HG02840 (cell line): ENCODE results near the gene MARCHF5.

Experiments
- ATAC-seq: cut with Tn5 transposase; IDR thresholded peaks from one replicate; pipeline ENCODE4 v1.9.1; 2021; ENCODE audit warnings: mild to moderate bottlenecking, moderate library complexity, moderate number of reproducible peaks; ENCODE audit not compliant: unreplicated experiment, low FRiP score

Gene MARCHF5, protein sequence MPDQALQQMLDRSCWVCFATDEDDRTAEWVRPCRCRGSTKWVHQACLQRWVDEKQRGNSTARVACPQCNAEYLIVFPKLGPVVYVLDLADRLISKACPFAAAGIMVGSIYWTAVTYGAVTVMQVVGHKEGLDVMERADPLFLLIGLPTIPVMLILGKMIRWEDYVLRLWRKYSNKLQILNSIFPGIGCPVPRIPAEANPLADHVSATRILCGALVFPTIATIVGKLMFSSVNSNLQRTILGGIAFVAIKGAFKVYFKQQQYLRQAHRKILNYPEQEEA

DNA sequence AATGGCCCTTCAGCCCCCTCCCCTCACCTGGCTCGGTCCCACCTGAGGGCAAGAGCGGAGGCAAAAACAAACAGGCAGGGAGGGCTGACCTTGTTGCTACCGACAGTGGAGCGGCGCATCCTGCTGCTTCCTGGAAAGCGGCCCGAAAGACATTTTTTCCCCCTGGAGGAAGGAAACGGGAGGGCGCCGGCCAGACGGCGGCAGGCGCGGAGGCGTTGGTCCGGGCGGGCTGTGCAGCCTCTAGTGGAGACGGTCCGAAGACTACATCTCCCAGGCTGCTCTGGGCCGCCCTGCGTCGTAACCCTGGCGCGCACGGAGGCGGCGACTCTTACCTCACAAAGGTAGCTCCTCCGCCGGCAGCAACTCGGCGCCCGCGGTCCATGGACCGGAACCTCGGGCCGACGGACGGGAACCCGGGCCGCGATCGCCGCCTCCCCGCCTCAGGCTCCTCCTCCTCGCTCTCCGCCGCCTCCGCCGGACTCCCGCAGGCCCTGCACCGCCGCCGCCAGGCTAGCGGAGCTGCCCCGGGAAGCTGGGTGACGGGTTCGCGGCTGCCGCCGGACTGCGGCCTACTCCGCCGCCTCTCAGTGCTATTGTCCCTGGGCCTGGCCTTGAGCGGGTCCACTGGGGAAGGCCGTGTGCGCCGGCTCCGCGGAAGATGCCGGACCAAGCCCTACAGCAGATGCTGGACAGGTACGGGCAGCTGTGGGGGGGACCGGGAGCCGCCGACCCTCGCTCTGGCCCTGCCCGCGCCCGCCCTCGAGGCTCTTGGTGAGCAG lies at the start of gene MARCHF5, which contains the start of gene CPEB3:
MARCHF5 (plus strand) TSS at position 331 of the 779 bp plus-strand sequence; CDS start at position 659, 328 bp downstream.
CPEB3 (minus strand) TSS at position 242 of the 779 bp plus-strand sequence. CDS start 50,728 bp downstream, outside the sequence.
- peak; percentile 98 for ATAC-seq

DNA sequence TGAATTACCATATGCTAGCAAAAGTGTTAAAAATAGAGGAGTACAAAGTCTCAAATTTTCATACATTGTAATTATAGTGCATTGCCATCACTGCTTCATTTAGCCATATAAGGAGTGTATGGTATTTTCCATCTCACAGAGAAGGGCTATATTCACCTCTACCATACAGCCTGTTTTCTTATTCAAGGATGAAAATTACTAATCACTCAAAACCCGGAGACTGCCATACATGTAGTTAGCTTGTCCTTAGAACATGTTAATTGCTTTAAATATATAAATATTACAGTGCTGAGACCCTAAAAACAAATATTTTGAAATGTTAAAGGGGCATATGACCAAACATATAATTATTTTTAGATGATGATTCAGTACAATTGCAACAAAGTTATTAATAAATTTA lies 49.5 kb upstream of the MARCHF5 start:
- no peak for ATAC-seq

DNA sequence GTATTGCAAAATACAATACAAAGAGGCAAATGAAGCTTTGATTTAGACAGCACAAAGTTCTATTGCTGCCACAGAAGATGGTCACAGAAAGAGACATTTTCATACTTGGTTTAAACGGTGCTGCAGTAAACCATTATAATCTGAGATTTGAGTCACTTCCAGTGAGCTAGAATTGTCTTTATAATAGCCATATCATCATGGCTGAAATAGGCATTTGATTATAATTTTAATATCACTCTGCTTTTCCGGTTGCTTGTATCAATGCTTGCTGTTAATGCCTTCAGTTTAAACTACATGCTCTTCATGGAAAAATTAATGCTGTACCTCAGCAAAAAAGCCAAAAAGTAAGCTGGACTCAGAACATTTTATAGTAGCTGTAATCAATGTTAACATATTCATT lies 48.6 kb upstream of the MARCHF5 start:
- ATAC-seq: no peak

DNA sequence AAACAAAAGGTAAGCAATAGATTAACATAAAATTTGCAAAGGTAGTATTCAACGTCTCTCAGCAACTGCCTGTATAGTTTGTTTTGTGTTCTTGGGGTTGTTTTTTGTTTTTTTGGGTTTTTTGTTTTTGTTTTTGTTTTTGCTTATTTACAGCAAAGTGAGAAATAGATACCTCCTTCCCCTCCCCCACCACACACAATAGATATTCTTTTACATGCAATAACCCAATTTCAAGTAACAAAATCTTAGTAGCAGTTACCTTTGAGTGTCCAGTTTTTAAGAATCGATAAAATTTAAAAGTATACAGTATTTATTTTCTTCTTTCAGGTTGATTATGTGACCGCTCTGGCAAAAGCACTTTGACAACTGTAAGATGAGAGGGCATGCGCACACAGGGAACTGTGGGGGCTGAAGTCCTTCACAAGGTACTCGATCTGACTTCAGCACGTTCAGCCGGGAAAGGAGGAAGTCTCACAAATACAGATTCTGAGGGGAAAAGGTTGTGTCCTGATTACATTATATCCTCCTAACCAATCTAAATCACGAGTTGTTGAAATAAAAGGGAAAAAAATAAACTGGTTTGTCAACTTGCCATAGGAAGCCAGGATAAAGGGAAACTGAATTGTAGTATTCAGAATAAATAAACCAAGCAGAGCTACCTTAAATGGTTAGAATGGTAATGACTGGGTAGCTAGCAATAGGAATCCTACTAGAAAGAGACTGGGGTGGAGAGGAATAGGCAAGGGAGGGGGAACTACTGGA lies 47.9 kb upstream of the MARCHF5 start:
- ATAC-seq: no peak

DNA sequence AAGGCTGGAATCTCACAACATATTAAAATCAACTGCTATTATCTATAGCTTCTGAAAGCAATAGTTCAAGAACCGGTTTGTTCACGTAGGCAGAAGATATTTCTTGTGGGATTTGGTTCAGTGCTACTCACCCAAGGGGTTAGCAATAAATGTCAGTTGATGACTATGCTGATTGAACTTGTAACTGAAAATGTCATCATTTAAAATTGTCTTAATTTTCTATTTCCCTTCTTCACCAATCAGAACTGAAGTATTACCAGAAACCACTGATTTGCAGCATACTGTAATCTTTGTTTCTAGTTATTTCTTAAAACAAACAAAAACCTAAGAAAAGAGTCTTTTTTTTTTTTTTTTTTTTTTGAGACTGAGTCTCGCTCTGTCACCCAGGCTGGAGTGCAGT lies 46.2 kb upstream of the MARCHF5 start:
- no peak for ATAC-seq

DNA sequence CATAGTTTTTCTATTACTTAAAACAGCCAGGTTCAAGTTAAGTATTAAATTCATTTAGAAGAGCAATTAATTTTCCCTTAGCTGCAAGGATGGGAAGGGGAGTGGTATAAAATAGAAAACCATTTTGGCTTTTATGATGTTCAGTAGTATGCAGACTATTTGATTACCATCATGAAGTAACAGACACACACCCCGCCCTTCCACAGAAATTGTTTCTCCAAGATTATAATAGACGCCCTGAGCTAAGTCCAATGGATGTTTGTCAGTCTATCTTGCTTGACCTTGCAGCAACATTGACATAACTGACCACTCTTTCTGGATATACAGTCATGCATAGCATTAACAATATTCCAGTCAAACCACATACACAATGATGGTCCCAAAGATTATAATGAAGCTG lies 42.4 kb upstream of the MARCHF5 start:
- no peak for ATAC-seq

DNA sequence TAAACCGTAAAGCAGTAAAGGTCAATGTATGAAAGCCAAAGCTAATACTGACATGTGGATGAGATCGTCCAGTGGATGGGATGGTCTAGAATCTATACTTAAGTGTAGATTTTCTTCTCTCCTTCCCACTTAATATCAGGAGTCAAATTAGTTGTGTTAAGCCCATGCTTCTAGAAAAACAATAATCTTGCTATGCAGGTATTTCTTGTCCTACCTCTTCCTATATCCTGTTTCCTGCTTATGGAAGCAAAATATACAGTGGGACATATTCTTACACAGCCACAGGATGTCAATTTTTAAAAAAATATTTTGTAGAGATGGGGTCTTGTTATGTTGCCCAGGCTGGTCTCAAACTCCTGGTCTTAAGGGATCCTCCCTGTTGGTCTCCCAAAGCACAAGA lies 27.6 kb upstream of the MARCHF5 start:
- no peak for ATAC-seq

DNA sequence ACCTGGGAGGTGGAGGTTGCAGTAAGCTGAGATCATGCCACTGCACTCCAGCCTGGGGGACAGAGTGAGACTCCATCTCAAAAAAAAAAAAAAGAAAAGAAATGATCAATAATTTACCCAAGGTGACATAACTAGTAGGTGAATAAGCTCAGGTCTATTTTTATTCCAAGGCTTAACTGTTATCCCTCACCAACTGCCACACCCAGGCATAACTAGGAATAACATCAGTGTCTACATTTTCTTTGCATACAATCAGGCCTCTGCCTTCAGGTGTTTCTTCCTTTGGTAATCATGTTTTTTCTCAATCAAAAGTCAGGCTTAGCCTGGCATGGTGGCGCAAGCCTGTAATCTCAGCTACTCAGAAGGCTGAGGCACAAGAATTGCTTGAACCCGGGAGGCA lies 26.7 kb upstream of the MARCHF5 start:
- ATAC-seq: no peak

DNA sequence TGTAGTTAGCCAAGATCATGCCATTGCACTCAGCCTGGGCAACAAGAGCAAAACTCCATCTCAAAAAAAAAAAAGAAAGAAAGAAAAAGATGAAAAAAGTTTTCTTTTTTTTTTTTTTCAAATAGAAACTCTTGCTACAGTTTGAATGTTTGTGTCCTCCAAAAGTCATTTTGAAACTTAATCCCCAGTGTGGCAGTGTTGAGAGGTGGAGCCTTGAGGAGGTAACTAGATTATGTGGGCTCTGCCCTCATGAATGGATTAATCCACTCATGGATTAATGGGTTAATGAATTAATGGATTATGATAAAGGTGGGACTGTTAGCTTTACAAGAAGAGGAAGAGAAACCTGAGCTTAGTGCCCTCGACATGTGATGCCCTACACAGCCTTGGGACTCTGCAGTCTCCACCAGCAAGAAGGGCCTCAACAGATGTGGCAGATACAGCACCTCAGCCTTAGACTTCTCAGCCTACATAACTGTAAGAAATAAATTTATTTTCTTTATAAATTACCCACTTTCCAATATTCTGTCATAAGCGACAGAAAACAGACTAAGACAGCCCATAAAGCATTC lies 25.2 kb upstream of the MARCHF5 start:
- no peak for ATAC-seq

DNA sequence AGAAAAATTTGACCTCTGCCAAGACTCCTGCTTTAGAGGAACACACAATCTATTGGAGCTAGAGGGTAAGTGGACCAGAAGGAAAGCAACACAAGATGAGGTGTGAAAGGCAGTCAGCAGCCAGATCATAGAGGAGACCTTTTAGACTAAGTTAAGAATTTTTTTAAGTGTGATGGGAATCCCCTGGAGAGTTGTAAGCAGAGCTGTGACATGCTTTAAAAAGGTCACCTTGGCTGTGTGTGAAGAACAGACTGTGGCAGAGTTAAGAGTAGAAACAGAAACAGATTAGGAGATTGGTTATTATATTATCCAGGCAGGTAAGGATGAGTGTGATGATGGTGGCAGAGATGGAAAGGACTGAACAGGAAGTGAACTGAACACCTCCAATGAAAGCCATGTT lies 23.6 kb upstream of the MARCHF5 start:
- ATAC-seq: no peak

DNA sequence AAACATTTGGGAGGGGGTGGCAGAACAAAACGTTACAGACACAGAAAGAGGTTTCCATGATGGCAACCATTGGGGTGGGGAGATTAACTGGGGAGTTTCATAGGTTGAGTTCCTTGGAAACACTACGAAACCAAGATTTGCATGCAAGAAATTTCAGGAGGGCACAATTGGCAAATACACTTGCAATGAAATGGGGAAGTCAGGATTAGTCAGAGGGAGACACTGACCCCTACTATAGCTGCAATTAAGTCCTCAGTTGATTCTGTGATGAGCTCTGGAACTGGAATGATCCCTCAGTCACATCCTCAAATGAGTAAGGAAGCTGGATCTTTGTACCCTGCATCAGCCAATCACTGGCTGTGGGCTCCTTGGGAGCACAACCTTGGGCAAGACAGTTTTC lies 22.2 kb upstream of the MARCHF5 start:
- no peak for ATAC-seq

DNA sequence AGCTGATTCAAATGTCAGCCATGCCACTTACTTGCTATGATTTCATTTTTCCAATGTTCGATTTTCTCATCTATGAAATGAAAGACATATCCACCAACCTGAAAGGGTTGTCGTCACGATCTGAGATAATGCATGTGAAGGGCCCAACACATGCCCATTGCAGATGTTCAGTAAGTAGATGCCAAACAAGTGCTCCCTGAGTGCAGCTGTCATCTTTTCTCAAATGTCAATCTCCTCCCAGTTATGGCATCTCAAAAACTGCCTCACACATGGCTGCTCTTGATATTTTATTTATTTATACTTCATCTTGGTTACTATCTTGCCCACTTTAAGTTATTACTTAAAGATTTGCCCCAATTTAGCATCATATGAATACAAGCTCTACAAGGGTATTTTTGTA lies 16.9 kb upstream of the MARCHF5 start:
- no peak for ATAC-seq

DNA sequence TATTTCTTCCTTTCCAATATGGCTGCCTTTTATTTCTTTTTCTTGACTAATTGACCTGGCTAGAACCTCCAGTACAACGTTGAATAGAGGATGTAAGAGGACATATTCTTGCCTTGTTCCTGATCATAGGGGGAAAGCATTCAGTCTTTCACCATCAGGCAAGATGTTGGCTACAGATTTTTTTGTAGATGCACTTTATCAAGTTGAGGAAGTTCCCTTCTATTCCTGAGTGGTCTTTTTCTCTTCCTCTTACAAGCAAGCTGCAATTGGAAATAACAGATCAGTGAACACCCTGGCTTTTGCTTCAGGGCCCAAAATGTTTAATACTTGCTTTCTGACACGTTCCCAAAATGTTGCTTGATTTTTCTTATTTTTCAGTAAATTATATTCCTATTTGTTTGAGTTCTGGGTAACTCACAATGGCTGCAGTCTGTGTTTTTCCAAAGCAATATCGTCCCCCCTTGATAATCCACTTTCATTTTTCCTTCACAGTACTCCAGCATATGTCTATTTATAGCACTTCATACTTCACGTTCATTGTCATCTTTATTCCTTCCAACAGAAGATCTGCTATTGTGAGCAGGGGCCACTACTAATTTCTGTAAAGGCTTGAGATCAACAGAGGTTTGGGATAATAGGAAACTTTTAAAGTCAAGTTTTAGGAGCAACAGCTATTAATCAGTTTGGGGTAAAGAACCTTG lies 11.8 kb upstream of the MARCHF5 start:
- no peak for ATAC-seq

DNA sequence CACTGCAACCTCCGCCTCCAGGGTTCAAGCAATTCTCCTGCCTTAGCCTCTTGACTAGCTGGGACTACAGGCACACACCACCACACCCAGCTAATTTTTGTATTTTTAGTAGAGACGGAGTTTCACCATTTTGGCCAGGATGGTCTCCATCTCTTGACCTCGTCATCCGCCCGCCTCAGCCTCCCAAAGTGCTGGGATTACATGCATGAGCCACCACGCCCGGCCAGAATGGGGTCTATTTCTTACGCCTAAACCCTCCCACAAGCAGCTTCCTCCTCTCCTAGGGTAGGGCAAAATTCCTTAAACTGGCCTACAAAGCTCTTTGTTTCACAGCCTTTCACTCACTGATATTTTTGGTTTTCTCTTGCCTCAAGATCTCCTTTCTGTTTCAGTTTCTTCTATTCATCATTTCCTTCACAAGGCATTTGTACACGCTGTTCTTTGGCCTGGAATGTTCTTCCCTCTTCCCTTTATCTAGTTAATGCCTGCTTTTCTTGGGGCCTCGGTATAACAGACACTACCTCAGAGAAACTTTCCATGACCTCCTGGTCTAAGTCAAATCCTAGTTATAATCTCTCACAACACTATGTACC lies 6.8 kb upstream of the MARCHF5 start:
- ATAC-seq: no peak

DNA sequence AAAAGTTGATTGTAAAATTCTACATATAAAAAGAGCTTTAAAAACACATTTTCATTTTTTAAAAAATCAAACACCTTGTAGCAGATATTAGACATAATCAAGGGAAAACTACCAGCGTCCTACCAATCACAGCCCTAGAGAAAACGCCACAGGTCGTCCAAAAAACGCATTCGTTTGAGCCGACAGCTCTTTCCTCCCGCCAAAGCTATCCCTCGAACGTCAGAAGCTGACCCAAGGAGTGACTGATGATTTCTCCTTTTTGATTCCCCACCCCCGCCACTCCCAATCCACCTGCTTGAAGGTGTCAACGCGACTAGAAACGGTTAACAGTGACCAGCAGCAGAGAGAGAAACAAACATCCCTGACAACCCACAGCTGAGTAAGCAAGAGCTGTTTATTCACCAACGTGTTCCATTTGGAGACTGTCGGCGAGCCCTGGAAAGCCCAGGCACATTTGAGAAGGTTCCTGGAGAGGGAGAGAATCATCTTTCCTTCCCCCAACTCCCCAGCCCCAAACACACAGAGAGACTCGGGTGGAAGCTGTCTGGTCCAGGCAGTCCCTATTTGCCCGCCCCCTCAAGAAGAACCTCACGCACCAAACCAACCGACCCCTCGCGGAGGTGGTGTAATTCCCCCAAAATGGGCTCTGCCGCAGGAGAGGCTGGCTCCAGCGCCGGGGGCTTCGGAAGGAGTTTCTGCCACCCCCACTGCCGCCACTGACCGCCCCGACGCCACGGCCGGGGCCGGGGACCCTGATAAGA lies 711 bp upstream of the MARCHF5 start:
- peak; percentile 17 for ATAC-seq

DNA sequence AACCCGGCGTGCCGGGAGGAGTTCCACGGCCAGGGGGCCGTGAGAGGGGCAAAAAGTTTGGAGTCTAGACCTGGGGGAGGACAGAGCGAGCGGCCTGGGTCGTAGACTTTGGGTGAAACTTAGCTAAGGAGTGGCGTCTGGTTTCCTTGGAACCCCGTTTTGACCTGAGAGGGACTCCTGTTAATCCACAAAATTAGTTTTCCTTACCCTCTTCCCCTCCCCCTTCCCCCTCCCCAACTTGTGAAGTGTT lies 574 bp downstream of the MARCHF5 start:
- no peak for ATAC-seq

DNA sequence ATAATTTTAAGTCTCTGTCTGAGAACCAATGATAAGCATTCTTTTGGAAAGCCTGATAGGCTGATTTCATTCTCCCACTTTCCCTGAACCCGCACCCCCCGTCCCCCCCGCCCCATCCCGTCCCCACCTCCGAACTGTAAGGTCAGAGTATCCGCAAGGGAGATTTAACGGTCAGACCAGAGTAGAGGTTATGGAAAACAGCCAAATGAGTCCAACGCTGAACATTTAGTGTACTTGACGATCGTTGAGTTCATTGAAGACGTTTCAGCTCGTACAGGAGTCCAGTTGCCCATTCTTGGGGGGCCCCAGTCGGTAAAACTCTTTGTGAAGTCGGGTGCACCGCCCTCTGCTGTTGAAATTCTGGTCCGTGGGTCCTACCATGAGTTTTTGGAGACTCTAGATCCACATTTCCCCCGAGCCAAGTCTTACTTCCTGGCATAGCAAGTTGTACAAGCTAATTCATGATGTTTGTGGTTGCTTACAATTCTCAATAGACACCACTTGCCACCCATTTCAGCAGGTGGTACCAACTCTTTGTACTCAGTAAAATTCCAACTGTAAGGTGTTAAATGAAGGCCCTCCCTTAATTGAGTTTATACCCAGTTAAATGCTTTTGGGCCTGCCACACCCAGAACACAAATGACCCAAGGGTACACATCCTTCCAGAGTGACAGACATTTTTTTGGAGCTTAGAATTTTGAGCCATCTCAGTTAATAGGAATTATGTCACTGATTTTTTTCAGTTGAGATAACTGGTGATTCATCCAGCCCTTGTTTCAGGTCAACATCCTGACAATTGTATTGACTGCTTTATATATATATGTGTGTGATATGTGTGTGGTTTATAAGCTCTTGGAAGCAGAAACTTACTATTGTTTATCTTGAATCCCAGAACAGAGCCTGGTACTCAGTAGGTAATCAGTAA lies 1.2 kb downstream of the MARCHF5 start:
- ATAC-seq: no peak

DNA sequence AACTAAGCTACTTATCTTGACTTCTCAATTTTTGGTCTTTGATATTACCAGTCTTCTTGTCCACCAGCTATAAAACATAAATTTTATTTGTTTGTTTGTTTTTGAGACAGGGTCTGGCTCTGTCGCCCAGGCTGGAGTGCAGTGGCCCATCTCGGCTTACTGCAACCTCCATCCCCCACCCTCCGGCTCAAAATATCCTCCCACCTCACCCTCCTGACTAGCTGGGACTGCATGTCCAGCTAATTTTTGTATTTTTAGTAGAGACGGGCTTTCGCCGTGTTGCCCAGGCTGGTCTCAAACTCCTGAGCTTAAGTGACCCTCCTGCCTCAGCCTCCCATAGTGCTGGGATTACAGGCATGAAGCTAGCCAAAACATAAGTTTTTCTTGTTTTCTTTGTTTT lies 7.5 kb downstream of the MARCHF5 start:
- ATAC-seq: no peak
